AG04449 (cell line): ENCODE measurements around the gene YPEL5.

Experiments
- CTCF ChIA-PET: fragments of 350-600 bp; formaldehyde crosslinking; extraction: SDS; loops from one replicate; lab custom pipeline; 2021; ENCODE audit warnings: antibody characterized with exemption; lab: Yijun Ruan, JAX
- POLR2A ChIA-PET: fragments of 400-600, 350-600 bp; formaldehyde crosslinking; extraction: SDS; loops from one replicate; lab custom pipeline; 2020; ENCODE audit warnings: antibody characterized with exemption, inconsistent platforms; lab: Yijun Ruan, JAX
- DNase-seq: peaks from one replicate; pipeline ENCODE4 v3.0.0-alpha.2; 2010; ENCODE audit warnings: low read depth, low spot score
- H3K4me3 ChIP-seq: 2 replicates; pipeline ENCODE4 v1.5.1; 2011; ENCODE audit warnings: low read depth, mild to moderate bottlenecking, control low read depth, low read length
- CTCF ChIP-seq: IDR thresholded peaks from one replicate; pipeline ENCODE4 v1.5.1; 2011; ENCODE audit warnings: mild to moderate bottlenecking, moderate library complexity, low read length, control low read depth, inconsistent platforms; ENCODE audit not compliant: insufficient read depth; ENCODE audit errors: missing control alignments

YPEL5 gene

DNA sequence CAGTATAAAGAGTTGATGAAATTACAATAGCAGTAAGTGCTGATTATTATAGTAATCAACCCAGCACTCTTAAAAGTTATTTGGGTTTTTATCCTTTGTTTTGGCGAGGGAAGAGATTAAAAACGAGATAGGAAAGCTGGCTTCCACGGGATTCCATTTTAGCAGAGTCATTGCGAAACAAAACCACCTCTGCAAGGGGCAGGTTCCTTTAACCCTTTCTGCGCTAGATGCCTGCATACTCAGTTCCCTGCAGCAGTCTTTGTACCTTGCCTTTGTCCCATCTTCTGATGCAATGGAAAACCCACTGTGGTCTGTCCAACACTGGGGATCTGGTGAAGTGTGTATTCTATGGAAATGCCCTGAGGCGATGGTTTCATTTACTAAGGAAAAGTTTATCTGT is 2.7 kb downstream of the YPEL5 start:
- no peak for DNase-seq
- CTCF ChIA-PET: interaction anchor here (0.6 to 13.0 kb wide), 7 partner anchors 10 to 1181 kb away, joined by 3 to 164 read pairs (median 4); no protein-coding TSS in a partner anchor
- no peak overlapping the region for H3K4me3 ChIP-seq
- TF ChIP-seq CTCF: no peak
- POLR2A ChIA-PET: no interaction called here

DNA sequence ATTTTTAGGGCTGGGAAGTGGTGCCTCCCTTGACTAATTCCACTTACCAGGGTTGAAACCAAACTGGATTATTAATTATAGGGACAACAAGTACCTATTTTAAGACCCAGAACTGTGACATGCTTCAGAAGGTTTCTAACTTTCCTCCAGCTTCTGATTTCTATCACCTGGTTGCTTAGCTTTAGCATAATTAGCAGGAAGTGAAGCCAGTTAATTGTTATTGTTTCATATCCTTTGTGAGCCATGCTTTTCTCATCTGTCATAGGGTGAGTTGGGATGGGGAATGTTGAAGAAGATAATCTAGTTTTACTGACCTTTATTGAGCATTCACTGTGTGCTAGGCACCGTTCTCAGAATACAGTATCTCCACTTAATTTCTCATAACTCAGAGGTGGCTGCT is 3.2 kb downstream of the YPEL5 start:
- ChIA-PET POLR2A (no interaction called here), CTCF (interaction anchor here (1.0 to 13.0 kb wide), 4 partner anchors 10 to 564 kb away, joined by 3 to 164 read pairs (median 9); no protein-coding TSS in a partner anchor)
- no peak for TF ChIP-seq CTCF
- DNase-seq: no peak
- H3K4me3 ChIP-seq: no peak overlapping the region

DNA sequence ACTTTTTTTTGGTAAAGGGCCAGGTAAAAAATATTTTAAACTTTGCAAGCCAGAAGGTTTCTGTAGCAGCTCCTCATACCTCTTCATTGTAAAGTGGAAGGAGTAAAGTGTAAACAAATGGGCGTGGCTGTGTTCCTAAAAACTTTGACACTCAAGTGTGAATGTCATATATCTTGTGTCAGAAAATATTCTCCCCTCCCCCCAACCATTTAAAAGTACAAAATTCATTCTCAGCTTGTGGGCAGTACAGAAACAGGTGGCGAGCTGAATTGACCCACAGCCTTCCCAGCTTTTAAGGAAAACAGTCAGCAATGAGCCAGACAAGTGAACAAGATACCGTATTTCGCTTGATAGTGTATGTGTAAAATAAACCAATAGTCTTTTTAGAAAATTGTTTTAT is 4.0 kb downstream of the YPEL5 start:
- no peak for DNase-seq
- no peak for TF ChIP-seq CTCF
- CTCF ChIA-PET: interaction anchor here (1.3 to 13.0 kb wide), 5 partner anchors 9 to 560 kb away, joined by 4 to 164 read pairs (median 5); no protein-coding TSS in a partner anchor
- POLR2A ChIA-PET: no interaction called here
- H3K4me3 ChIP-seq: no peak overlapping the region

DNA sequence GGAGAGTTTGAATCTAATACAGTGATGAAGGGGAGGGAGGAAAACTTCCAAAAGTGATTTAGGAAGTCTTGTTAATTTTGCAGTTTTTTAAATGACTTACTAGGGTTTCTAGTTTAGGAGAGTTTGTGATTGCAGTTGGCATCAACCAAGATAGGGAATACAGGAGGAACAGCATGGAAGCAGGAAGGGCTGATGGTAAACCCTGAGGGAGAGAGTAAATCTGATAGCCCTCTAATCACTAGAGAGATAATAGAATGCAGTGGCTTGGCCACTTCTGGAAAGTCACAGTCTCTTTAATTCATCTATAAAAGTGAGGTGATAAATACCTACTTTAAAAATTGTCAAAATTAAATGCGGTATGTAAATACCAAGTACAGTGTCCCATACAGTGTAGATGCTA is 5.6 kb downstream of the YPEL5 start:
- no peak for DNase-seq
- no peak overlapping the region for H3K4me3 ChIP-seq
- ChIA-PET POLR2A (no interaction called here), CTCF (interaction anchor here (0.6 to 13.0 kb wide), 2 partner anchors 13 to 17 kb away, joined by 3 to 164 read pairs; no protein-coding TSS in a partner anchor)
- TF ChIP-seq CTCF: no peak

GRCh38 chr2:30155202-30155601 is 8.4 kb downstream of the YPEL5 start:
- DNase-seq: no peak
- TF ChIP-seq CTCF: no peak
- ChIA-PET POLR2A (no interaction called here), CTCF (interaction anchor here (1.0 to 13.0 kb wide), 5 partner anchors 9 to 556 kb away, joined by 3 to 164 read pairs (median 4); partner anchors contain the start of gene YPEL5)
- no peak overlapping the region for H3K4me3 ChIP-seq

GRCh38 chr2:30155889-30156658 is 9.3 kb downstream of the YPEL5 start:
- TF ChIP-seq CTCF: no peak
- POLR2A ChIA-PET: interaction anchor here (0.8 kb wide), 1 partner anchor 9 kb away, joined by 4 read pairs; no protein-coding TSS in a partner anchor
- DNase-seq: no peak
- H3K4me3 ChIP-seq: no peak overlapping the region
- CTCF ChIA-PET: interaction anchor here (1.0 to 13.0 kb wide), 8 partner anchors 9 to 557 kb away, joined by 3 to 164 read pairs (median 4); partner anchors contain the start of gene YPEL5
